ENCODE measurements around the gene FAM168A. TPM values are rescaled to one million over a fixed set of nuclear protein-coding genes. Genes with fewer than 3 reads are reported as not detected.

The FAM168A gene
- total and polyA plus RNA-seq, 2 experiments from 2014 or later: 6.3 to 24.5 TPM

GRCh38 chr11:73428699-73429098, 169.2 kb downstream of the FAM168A start:
- TF ChIP-seq, protein P1, sequence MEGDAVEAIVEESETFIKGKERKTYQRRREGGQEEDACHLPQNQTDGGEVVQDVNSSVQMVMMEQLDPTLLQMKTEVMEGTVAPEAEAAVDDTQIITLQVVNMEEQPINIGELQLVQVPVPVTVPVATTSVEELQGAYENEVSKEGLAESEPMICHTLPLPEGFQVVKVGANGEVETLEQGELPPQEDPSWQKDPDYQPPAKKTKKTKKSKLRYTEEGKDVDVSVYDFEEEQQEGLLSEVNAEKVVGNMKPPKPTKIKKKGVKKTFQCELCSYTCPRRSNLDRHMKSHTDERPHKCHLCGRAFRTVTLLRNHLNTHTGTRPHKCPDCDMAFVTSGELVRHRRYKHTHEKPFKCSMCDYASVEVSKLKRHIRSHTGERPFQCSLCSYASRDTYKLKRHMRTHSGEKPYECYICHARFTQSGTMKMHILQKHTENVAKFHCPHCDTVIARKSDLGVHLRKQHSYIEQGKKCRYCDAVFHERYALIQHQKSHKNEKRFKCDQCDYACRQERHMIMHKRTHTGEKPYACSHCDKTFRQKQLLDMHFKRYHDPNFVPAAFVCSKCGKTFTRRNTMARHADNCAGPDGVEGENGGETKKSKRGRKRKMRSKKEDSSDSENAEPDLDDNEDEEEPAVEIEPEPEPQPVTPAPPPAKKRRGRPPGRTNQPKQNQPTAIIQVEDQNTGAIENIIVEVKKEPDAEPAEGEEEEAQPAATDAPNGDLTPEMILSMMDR (IDR thresholded peaks at IDR 0.05; ENCODE audit: poor library complexity): no peak
- TF ChIP-seq EZH2phosphoT487 (IDR thresholded peaks at IDR 0.05; ENCODE audit: low read depth, severe bottlenecking, unreplicated experiment): no peak
- no peak for TF ChIP-seq EZH2 (IDR thresholded peaks at IDR 0.05; ENCODE audit: borderline replicate concordance)

GRCh38 chr11:73428227-73428626, 169.7 kb downstream of the FAM168A start:
- H3K27ac ChIP-seq: no peak overlapping the region
- TF ChIP-seq, protein P1 (IDR thresholded peaks at IDR 0.05; ENCODE audit: poor library complexity): no peak
- TF ChIP-seq EZH2phosphoT487 (IDR thresholded peaks at IDR 0.05; ENCODE audit: low read depth, severe bottlenecking, unreplicated experiment) (no peak), EZH2 (IDR thresholded peaks at IDR 0.05; ENCODE audit: borderline replicate concordance) (no peak)
- H3K27me3 ChIP-seq: no peaks in the 10 kb centered on the region
- H3K9me3 ChIP-seq (ENCODE audit: low read depth): no peaks in the 10 kb centered on the region
- no peak overlapping the region for H3K4me3 ChIP-seq
- no peaks in the 10 kb centered on the region for H3K9me2 ChIP-seq (replicated peaks; ENCODE audit: insufficient read depth)
- H3K36me3 ChIP-seq (replicated peaks; ENCODE audit: insufficient read depth, low read depth): no peaks in the 10 kb centered on the region
- no peak for DNase-seq (ENCODE audit: low spot score)
- H2AFZ ChIP-seq: no peak overlapping the region
- no peaks in the 10 kb centered on the region for H3K4me1 ChIP-seq (ENCODE audit: insufficient read depth)
- no peak overlapping the region for H3K4me2 ChIP-seq
- H4K20me1 ChIP-seq (ENCODE audit: insufficient read depth, poor library complexity, severe bottlenecking): no peaks in the 10 kb centered on the region
- H3K79me2 ChIP-seq: no peaks in the 10 kb centered on the region

More at GRCh38 chr11:73428699-73429098, 169.2 kb downstream of the FAM168A start:
- H3K79me2 ChIP-seq: no peaks in the 10 kb centered on the region
- H3K27me3 ChIP-seq: no peaks in the 10 kb centered on the region
- H4K20me1 ChIP-seq (ENCODE audit: insufficient read depth, poor library complexity, severe bottlenecking): no peaks in the 10 kb centered on the region
- H3K9me2 ChIP-seq (replicated peaks; ENCODE audit: insufficient read depth): no peaks in the 10 kb centered on the region
- H3K4me3 ChIP-seq: no peak overlapping the region
- no peak overlapping the region for H2AFZ ChIP-seq
- no peaks in the 10 kb centered on the region for H3K4me1 ChIP-seq (ENCODE audit: insufficient read depth)
- no peaks in the 10 kb centered on the region for H3K9me3 ChIP-seq (ENCODE audit: low read depth)
- no peak overlapping the region for H3K4me2 ChIP-seq
- H3K36me3 ChIP-seq (replicated peaks; ENCODE audit: insufficient read depth, low read depth): no peaks in the 10 kb centered on the region
- DNase-seq (ENCODE audit: low spot score): no peak
- H3K27ac ChIP-seq: no peak overlapping the region

DNA sequence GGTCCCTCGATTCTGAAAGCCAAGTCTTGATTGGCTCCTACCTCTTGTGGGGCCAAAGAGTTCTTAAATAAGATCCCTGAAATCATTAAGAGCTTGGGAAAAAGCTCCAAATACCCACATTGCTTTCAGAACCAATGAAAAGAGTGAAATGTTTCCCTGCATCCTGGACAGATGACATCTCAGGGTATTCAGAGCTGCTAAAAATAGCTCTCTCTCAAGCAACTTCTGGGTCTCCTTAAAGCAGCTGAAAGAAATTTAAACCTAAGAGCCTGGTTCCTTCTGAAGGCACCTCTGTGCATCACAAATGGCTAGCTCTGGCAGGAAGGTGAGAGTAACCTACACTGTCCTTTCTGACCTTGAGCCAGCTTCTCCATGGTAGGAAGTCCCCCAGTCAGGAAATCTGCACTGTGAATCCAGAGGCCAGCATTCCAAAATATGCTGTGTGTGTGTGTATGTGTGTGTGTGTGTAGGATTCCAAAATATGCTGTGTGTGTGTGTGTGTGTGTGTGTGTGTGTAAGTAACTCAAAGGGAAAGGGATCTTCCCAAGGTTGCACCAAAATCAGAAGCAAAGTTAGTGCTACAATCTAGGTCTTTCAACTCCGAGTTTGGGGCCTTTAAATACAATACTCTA, 171.6 kb downstream of the FAM168A start:
- no peak overlapping the region for H3K4me3 ChIP-seq
- no peak for DNase-seq (ENCODE audit: low spot score)
- H3K36me3 ChIP-seq (replicated peaks; ENCODE audit: insufficient read depth, low read depth): no peaks in the 10 kb centered on the region
- no peaks in the 10 kb centered on the region for H3K9me3 ChIP-seq (ENCODE audit: low read depth)
- no peak overlapping the region for H2AFZ ChIP-seq
- H3K4me2 ChIP-seq: no peak overlapping the region
- H3K79me2 ChIP-seq: no peaks in the 10 kb centered on the region
- H4K20me1 ChIP-seq (ENCODE audit: insufficient read depth, poor library complexity, severe bottlenecking): no peaks in the 10 kb centered on the region
- H3K9me2 ChIP-seq (replicated peaks; ENCODE audit: insufficient read depth): no peaks in the 10 kb centered on the region
- 88% methylated on average over 2 of the region's 2 CpGs for WGBS (ENCODE audit: low lambda C conversion rate, missing lambda C conversion rate)
- H3K4me1 ChIP-seq (ENCODE audit: insufficient read depth): no peaks in the 10 kb centered on the region
- H3K27ac ChIP-seq: no peak overlapping the region
- TF ChIP-seq, protein P1 (IDR thresholded peaks at IDR 0.05; ENCODE audit: poor library complexity): no peak
- TF ChIP-seq EZH2phosphoT487 (IDR thresholded peaks at IDR 0.05; ENCODE audit: low read depth, severe bottlenecking, unreplicated experiment) (no peak), EZH2 (IDR thresholded peaks at IDR 0.05; ENCODE audit: borderline replicate concordance) (no peak)
- no peaks in the 10 kb centered on the region for H3K27me3 ChIP-seq
